ENCODE results near the gene DAD1.

The DAD1 gene

DNA sequence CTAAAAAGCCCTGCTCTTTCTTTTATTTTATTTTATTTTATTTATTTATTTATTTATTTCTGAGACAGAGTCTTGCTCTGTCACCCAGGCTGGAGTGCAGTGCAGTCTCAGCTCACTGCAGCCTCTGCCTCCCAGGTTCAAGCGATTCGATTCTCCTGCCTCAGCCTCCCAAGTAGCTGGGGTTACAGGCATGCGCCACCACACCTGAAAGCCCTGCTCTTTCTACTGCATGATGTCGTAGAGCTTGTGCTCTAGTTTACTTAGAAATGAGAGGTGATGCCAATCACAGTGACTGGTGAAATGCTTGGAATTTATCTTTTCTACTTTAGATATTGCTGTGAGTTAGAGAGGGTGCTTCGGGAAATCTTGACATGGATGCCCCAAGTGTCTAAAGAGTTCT lies 54.5 kb downstream of the DAD1 start:
- no peak for DNase-seq

DNA sequence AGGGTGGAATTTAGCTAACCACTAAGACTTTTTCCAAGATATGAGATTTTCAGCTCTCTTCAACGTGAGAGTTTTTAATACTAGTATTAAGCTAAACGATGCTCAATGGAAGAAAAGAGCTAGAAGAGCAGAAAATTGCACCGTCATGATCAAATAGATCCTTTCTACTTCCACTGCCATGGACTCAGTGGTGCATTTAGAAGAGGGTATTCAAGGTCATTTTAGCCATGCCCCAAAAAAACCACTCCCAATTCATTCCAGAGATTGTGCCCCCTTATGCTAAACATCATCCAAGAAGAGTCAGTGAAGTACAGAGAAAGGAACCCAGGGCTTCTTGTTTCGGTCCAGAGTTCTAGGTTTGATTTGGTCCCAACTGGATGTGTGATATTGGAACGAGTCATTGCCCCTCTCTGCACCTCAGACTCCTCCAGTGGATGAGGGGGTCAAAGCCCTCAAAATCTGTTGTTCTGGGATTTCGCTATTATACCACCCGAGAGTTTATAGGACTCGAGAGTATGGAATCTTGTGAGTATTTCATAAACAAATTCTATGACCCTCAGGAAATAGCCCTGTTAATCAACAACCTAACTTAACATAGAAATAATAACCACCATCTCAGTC lies 55.2 kb downstream of the DAD1 start:
- DNase-seq: no peak

DNA sequence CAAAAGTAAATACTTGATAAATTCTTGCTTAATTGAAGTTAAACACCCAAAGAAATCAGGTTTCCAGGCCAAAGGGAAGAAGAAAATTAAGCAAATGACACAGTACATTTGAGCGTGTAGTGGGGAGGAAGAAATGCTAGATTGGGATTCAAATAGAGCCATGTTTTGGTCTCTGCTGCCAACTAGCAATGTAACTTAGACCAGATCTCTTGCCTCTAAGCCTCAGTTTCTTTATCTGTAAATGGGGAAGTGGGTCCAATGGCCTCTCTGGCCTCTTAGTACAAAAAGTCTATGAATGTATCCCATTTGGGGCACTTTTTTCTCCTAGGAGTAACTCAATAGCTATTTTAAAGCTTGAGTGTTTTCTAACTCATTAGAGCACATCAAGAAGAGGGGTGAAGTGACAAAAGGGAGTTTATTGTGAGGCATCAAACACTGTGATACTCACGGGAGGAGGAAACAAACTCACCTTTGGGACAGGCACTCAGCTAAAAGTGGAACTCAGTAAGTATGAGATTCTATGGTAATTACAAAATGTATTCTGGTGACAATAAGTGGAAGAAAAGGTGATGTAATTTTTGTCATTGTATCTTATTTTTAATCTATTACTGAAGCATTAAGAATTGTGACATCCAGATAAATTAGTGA lies 55.8 kb downstream of the DAD1 start:
- no peak for DNase-seq

DNA sequence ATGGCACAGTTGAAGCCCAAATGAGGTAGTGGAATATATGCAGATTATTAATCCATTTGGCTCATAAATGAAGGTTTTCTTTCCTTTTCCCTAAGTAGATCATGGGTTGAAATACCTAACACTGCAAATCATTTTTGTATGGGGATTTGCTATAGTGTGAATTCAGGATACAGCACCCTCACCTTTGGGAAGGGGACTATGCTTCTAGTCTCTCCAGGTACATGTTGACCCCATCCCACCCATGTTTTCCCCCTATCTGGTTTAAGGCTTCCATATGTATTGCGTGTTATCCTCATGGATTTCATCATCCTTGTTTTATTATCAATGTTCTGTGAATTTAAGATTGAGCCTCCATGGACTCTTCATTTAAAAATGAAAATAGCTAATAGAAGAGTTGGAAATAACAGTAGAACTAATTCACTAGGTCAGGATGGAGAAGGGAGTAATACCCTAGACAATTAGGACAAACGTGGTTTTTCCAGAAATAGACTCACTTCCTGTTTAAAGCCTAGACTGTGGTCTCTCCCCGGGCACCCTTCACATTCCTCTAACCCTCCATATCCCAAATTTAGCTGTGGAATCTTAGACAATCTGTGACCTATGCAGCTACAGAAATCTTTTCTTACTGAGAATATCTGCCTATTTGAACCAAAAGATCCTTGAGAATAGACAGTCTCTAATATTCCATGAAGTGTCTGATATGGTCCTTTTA lies 56.5 kb downstream of the DAD1 start:
- DNase-seq: no peak

DNA sequence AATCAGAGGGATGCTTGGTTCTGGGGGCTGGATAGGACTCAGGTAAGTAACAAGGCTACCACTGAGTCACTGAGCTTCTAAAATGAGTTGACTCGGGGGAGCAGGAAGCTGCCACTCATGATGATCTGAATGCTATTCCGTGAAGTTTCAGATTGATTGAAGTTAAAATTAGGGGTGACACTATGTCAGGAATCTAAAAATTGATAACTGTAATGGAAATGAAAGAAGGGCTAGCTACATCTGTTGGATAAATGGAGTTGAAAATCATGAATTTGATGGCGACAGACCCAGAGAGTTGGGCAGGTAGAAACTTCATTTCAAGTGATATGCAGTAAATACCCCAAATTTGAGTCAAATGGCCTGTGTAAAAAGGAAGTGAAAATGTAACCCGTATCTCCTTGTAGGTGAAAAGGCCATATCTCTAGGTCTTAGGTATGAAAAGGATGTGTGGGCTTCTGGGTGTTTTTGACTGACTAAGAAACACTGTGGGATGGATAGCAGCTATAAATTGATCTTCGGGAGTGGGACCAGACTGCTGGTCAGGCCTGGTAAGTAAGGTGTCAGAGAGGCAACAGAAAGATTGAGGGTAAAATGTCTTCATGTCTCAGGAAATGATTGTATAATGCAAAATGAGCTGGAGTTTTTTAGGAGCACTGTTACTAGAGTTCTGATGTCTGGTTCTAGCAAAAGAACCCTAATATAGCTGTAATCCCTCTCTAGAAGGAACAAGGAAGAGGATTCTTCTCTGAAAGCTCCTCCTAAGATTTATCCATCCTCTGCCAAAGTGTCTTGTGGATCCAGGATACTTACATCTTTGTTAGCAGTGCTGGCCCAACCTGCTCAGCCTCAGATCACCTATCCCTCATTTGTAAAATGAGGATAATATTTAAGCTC lies 57.3 kb downstream of the DAD1 start:
- no peak for DNase-seq

DNA sequence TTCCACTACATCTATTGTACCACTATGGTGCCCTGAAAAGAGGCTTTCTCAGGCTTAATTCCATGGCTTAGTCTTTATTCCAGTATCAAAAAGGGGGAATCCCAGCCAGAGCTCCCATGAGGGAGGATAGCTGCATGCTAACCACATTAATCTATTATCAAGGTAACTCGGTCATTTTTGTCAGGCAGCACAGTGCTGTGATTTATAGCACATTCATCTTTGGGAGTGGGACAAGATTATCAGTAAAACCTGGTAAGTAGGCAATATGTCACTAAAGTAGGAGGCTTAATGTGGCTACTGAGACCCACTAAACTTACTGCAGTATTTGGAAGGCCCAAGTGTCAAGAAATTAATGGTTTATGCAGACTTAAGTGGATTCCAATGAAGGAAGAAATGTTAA lies 58.9 kb downstream of the DAD1 start:
- DNase-seq: no peak

DNA sequence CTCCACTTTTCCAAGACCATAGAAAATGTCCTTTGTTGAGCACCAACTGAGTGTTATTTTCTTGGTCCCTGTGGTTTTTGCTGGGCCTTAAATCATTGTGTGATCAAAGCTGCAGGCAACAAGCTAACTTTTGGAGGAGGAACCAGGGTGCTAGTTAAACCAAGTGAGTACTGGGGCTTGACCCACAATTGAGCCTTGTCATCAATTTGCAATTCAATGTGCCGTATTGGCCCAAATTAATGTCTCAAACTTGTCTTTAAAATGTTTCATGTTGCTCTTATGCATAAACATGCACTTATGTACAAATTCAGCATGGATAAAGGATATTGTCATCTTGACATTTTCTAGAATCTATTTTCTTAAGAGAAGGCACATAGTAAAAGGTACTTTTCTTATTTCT lies 62.3 kb downstream of the DAD1 start:
- no peak for DNase-seq

DNA sequence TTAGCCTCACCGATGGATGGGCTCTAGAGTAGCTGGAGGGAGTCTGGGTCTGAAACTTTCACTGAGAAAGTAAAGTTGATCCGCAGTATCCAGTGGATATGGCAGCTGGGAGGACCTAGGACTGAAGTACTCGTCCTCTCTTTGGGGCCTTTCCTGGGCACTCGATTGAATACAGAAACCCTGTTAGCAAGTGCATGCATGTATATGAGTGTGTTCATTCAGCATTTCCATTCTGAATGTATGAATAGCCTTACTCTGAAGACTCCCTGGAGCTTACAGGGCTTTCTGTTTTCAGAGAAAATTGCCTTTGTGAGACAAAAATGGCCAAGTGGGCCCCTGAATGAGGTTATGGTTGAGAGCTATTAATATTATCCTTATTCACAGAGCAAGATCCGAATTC lies 62.8 kb downstream of the DAD1 start:
- no peak for DNase-seq

DNA sequence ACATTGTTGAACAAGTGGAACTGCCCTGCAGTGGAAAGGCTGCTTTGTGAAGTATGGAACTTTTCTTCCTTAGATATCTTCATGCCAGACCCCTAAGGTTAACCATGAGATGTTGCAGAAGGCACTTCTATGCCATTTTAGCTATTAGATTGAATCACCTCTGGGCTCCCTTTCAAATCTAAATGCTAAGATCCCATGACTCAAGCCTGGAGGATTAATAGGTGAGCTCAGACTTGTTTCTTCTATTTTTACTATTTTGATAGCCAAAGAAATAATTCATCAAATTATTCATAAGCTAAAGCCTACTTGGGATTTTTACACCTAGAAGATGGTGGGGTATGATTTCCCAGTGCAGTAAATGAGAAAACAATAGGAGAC lies 64.3 kb downstream of the DAD1 start:
- DNase-seq: no peak

DNA sequence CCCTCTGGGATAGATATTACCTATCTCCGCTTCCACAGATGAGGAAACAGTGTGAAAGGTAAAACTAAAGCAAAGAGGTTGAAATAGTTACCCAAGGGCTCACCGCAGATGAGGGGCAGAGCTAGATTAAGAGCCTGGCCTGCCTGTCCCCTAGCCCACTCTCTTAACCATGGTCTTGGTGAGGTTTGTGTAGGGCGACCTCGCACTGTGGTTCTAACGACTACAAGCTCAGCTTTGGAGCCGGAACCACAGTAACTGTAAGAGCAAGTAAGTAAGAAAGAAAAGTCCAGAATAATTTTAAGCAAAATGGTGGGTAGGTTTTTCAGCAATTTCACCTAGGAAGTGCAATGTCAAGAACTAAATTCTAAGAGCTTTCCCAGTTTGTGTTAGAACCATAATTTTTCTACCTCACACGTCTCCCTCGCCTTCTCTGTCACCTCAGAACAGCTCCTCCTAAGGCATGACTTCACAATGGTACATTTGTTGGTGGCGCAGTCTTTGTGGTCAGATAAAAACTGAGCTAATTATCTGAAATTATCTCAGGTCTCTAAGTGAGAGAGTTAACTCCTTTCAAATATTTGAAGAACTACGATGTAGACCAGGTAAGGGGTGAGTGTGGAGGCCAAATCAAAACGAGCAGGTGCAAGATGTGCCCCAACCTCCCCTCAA lies 64.8 kb downstream of the DAD1 start:
- no peak for DNase-seq

DNA sequence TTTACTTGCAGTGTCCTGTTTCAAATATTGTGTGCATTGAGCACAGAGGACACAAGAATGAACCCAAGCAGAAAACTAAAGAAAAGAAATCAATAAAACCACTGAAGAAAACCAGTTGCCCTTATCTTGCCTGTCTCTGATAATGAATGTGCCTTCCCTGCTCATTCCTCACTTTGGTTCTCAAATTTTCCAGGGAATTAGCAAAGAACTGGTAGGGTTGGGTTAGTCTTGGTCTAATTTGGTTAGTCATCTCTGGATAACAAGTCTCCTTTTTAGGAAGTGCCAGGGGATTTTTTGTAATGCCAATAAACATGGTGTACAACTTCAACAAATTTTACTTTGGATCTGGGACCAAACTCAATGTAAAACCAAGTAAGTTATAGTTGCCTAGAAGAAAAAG lies 65.7 kb downstream of the DAD1 start:
- no peak for DNase-seq

DNA sequence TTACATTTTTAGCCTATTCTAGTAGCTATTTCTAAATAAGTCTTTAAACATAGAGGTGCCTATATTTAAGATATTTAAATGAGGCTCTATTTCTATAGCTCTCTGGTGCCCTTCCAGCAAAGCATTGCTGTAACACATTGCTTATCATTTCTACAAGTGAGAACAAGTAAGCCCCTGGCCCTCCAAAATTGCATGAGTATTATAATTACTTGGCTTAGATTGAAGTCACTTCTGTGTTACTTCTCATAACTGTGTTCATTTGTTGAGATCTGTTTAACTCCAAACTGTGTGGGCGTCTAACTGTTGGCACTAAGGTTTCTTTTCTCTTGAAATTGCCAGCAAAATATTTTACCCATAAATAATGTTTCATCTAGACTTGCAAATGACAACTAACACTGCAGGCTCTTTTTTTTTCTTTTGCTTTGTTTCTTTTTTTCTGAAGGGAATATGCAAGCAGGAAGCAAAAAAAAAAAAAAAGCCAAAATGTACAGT lies 66.5 kb downstream of the DAD1 start:
- DNase-seq: no peak

DNA sequence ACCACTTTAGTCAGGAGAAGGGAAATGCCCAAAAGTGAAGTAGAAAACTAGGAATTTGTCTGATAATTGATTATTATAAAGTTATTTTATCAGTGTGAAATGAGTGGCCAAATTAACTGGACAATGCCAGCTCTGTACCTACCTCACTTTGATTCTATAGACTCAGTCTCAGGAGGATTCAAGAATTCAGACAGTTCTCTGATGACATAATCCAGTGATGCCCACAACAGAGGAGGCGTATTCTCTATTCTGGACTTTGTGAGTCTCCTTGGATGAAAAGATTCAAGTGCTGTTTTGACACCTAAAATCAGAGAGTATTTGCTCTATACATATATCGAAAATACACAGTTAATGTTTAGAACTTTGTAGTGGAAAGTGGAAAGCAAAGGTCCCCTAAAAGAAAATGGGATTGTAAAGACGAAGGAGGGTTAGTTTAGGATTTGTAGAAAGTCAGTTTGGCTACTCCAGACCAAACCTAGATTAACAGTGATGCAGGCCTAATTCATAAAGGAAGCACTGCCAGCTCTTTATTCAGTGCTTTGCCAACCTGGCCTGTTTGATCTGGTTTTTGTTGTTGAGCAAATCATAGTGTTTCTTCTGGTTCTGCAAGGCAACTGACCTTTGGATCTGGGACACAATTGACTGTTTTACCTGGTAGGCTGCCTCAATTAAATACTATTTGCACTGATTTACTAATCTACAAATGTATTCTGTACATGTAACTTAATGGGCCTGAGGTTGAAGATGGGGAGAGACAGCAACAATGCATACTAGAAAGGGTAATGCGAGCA lies 67.4 kb downstream of the DAD1 start:
- DNase-seq: no peak

DNA sequence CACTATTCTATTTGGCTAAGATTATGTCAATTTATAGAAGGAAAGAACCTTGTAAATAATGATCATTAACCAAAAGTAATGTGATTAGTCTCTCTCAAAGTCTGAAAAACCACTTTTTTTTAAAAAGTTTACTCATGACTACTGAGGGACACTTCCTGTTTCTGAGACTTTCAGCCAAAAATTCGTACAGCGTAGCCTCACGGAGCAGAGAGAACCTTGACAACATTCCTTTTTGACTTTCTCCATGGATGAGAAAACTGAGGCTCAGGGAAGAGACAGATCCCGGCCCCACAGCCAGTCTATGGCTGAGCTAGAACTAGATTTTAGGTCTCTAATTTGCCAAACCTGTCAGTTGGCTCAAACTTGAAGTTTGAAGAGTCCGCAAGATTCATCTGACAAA lies 68.2 kb downstream of the DAD1 start:
- no peak for DNase-seq

DNA sequence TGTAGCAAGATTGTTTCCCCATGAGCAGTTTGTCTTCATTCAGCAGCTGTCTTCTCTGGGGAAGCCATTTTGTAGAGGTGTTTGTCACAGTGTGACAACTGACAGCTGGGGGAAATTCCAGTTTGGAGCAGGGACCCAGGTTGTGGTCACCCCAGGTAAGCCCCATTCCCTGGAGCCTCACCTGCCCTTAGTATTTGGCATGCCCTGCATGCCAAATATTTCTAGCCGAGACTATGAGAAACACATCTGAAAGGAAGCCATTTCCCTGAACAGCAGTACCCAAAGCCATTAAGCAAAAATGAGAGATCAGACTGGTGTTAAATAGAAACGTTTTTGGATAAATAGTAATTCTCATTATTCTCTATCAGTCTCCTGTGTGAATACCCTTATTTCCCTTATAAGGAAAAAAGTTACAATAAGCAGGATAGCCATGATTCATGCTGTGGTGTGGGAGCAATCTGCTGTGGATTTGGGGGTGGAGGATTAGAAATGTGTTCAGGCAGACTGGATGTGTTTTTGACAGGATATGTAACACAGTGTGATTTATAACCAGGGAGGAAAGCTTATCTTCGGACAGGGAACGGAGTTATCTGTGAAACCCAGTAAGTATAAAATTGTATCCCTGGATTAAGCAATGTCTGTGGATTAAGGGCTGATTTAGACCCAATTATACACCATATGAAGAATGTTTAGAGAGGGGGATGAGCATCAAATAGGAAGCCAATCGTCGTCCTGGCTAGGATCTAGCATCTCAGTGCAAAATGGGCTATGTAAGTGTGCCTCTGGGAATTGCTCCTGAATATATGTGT lies 68.9 kb downstream of the DAD1 start:
- DNase-seq: no peak

DNA sequence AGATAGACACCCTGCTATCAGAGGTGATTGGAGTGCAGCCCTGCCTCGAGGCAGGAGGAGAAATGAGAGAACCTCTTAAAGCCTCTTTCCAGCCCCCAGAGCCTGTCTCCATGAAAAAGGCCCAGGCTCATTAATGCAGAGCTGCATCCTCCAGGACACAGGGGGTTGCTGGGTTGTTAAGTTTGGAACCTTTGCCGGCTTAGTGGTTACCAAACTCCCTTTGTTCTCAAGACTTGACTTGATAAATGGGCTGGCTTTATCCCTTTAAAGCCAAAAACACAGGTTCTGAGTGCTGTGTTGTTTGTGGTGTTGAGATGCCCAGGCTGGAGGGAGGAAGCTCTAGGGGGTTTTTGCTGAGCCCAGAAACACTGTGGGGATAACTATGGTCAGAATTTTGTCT lies 71.0 kb downstream of the DAD1 start:
- no peak for DNase-seq

DNA sequence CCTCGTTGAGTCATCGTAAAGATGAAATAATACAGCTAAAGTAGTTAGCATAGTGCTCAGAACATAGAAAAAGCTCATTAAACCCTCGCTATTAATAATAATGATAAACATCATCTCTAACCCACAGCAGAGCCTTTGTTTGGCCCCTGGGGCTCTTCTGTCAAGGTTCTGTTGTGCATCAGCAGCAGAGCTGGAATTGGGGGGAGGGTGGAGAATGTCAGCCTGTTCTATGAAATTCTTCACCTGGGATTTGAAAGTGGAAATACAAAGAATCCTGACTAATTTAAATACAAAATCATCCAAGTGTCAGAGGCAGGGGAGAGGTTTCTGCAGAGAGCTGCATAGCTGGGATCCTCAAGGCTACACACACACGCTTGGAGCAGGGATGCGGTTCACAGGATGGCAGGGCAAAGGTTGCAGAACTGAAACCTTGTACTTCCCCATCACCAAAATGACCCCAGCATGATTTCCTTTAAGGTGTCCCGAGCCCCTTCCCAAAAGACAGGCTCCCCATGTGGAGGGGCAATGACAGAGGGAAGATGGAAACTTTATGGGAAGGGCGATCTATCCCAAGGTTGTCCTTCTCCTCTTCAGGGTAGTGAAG lies 71.8 kb downstream of the DAD1 start:
- DNase-seq: no peak

DNA sequence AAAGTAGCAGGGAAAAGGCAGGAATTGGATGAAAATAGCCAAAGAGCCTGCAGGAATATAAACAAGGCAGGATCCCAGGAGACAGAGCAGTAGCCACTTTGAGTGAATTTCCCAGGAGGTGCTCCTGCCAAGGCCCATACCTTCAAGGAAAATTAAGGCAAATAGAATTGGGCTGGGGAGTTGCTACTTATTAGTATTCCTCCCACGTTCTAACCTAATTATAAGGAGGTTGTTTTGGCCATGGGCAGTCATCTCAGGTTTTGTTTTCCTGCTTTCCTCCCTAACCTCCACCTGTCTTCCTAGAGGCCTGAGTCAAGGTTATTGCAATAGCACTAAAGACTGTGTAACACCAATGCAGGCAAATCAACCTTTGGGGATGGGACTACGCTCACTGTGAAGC lies 73.1 kb downstream of the DAD1 start:
- no peak for DNase-seq

Measured in NCI-H1092 (cell line).